ENCODE results near the gene SAMD8.
"Not testable (repeated sequence)": the region's sequence is repeated elsewhere in the genome, so short reads cannot be mapped to it uniquely, and the experiment has no call there.

The SAMD8 gene

GRCh38 chr10:75097666-75098285, 13.7 kb upstream of the SAMD8 start:
- H3K4me3 ChIP-seq (ENCODE audit: low read length) = no peak overlapping the region
- no peak for TF ChIP-seq ZNF274 (IDR thresholded peaks at IDR 0.05; ENCODE audit: low read depth, low read length)

DNA sequence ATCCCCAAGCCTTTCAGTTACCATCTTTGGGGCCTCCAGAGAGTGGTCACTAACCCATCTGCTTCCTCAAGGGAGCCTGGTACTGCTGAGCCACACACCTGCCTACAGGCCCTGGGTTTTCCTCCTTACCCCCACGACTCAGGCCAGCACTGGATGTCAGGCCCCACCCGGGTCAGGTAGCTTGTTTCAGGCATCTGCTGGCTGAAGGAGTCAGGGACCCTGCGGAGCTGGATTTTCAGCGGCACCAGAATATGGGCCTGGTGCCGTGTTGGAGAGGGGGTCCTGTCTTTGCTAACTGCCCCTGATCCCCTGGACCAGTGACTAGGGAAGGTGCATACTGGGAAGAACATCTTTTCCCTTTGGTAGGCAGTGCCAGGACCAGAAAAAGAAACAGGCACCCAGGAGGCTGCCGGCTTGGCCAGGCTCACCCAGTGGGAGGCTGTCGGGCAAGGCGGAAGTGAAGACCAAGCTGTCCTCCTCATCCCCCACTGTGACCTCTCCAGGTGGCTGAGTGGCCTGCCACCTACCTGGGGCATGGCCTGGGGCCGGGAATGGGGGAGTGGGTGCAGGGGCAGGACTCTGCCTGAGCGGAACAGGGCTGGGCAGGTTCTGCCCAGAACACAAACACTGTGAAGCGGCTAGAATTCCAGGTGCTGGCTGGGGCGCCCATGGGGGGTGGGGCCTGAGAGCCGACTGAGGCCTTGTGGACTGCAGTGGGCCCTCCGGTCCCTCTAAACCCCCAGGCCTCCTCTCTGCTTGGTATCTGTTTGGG, 12.4 kb upstream of the SAMD8 start:
- no peak for TF ChIP-seq ZNF274 (IDR thresholded peaks at IDR 0.05; ENCODE audit: low read depth, low read length)
- no peak overlapping the region for H3K4me3 ChIP-seq (ENCODE audit: low read length)

GRCh38 chr10:75099952-75100763, 11.3 kb upstream of the SAMD8 start:
- TF ChIP-seq ZNF274 (IDR thresholded peaks at IDR 0.05; ENCODE audit: low read depth, low read length) = no peak
- no peak overlapping the region for H3K4me3 ChIP-seq (ENCODE audit: low read length)

DNA sequence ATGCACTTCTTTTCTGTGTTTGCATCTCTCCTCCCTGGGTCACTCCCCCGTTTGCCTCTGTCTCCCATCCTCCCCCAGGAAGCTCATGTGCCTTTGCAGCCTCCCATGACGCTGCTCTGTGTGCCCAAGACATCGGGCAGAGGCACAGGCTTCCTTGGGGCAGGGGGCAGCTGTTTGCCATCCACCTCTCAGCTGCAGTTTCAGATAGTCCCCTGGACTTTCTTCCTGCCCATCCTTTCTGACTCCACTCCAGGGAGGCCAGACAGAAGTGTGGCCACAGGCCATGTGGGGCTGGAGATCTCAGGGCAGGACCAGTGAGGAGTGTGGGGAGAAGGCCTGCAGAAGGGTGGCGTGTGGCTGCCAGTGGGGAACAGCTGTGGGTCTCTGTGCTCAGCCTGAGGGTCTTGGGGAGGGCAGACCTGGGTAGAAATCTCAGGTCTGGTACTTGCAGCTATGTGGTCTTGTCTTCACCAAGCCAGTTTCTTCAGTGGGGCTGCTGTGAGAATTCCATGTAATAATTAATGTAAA, 10.6 kb upstream of the SAMD8 start:
- H3K4me3 ChIP-seq (ENCODE audit: low read length) = no peak overlapping the region
- TF ChIP-seq ZNF274 (IDR thresholded peaks at IDR 0.05; ENCODE audit: low read depth, low read length) = no peak

DNA sequence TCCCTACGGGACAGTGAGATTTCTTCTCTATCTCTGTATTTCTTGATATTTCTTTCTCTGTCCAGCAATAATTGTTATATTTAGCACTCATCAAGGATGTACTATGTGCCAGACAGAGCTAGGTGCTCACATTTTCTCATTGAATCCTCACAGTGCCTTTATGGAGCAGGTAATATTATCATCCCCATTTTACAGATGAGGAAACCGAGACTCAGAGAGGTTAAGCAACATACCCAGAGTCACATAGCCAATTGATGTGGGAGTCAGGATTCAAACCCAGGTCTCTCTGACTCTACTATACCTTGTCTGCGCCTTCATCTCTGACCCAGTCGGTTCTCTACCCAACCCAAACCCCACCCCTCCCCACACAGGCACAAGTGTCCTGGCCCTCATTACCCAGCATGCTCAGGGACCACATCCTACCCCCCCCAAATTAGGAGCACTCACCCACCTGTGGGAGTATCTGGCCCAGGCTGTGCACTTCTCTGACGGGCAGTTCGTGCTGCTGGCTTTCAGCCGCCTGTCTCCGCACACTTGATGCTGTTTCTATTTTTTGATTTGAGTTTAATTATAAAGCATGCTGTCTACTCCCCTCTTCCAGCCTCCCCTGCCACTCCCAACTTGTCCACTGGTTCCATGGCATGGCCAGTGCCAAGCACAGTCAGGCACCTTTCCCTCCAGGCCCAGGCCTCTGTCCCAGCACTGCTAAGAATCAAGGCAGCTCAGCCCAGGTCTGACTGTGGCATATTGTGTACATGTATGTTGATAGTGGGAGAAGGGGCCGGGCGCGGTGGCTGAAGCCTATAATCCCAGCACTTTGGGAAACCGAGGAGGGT, 9.8 kb upstream of the SAMD8 start:
- no peak for TF ChIP-seq ZNF274 (IDR thresholded peaks at IDR 0.05; ENCODE audit: low read depth, low read length)
- H3K4me3 ChIP-seq (ENCODE audit: low read length) = no peak overlapping the region

DNA sequence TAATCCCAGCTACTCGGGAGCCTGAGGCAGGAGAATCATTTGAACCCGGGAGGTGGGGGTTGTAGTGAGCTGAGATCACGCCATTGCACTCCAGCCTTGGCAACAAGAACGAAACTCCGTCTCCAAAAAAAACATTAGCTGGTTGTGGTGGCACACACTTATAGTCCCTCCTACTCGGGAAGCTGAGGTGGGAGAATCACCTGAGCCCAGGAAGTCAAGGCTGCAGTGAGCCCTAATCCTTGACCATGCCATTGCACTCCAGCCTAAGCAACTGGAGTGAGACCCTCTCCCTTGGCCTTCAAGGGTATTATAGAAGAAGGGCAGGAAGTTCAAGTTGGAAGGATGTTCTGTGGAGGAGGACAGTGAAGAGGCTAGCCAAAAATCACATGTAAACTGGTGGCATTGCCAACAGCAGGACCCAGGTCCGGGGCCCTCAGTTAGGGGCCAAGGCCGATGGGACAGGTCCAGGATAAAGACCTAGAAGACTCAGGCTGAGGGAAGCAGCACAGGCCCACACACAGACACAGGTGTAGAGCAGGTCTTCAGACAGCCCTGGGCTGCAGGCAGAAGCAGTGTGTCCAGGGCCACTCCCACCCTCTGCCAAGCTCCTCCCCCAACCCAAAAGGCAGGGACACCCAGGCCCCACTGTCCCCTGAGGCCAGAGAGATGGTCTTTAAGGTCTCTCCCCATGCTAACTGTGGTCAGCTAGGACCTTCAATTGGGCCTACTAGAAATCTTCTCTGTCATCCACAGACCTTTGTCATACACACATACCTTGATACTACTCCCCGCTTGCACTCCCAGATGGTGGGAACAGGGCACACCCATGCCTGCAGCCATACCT, 8.4 kb upstream of the SAMD8 start:
- no peak overlapping the region for H3K4me3 ChIP-seq (ENCODE audit: low read length)
- no peak for TF ChIP-seq ZNF274 (IDR thresholded peaks at IDR 0.05; ENCODE audit: low read depth, low read length)

- TF ChIP-seq ZNF274 (IDR thresholded peaks at IDR 0.05; ENCODE audit: low read depth, low read length) = no peak
- H3K4me3 ChIP-seq (ENCODE audit: low read length) = no peak overlapping the region
Measured at GRCh38 chr10:75103881-75104686, 7.4 kb upstream of the SAMD8 start.

DNA sequence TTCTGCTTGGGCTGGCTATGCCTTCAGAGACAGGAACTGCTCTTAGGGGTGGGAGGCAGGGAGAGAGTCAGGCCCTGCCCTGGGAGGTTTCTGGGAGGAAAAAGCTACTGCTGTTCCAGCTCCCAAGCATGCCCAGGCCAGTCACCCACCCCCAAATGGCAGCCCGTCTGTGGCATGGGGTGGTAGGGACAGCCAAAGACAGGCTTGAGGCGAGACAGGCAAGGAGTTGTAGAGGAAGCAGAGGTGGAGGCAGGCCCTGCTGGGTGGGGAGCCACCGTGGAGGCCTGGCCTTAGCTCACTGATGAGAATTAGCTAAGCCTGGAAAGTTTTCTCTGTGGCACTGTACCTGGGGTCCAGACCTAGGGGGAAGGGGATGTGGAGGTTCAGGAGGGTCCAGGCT, 6.6 kb upstream of the SAMD8 start:
- no peak overlapping the region for H3K4me3 ChIP-seq (ENCODE audit: low read length)

DNA sequence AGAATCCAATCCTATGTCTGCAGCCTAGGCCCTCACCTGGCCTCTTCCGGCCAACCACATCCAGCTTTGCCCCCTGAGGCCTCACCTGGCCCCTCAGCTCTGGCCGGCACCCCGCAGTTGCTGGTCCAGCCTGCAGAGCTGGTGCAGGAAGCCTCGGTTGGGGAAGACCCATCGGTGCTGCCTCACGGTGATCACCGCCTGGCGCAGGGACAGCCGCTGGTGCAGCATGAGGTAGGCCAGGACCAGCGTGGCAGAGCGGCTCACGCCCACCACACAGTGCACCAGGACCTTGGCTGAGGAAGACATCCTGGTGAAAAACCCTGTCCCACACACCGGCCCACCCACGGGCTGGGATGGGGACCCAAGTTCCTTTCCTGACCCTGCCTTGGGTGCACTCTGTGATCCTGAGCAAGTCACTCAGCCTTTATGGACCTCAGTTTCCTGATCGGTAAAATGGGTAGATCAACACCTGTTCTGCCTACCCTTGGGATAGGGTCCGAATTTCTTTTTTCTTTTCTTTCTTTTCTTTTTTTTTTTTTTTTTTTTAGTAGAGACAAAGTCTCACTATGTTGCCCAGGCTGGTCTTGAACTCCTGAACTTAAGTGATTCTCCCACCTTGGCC, 5.8 kb upstream of the SAMD8 start:
- TF ChIP-seq ZNF274 (IDR thresholded peaks at IDR 0.05; ENCODE audit: low read depth, low read length) = no peak

More for the DNA sequence above, 6.6 kb upstream of the SAMD8 start:
- no peak for TF ChIP-seq ZNF274 (IDR thresholded peaks at IDR 0.05; ENCODE audit: low read depth, low read length)

DNA sequence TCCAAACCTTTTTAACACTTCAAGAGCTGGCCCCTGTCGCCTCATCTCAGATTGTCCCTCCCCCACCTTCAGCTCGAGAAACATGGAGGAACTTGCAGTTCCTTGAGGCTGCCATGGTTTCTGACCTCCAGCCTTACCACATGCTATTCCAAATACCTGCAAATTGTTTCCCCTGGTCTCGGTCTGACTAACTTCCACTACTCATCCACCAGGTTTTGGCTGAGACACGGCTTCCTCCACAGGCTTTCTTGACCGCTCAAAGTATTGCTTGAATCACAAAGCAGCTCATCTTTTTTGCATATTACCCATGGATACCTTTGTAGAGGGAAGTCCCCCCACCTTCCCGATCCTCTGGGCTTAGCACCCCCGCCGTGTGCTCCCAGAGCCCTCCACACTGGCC, 5.2 kb upstream of the SAMD8 start:
- H3K4me3 ChIP-seq (ENCODE audit: low read length) = no peak overlapping the region
- no peak for TF ChIP-seq ZNF274 (IDR thresholded peaks at IDR 0.05; ENCODE audit: low read depth, low read length)

More for the DNA sequence above, 5.8 kb upstream of the SAMD8 start:
- H3K4me3 ChIP-seq (ENCODE audit: low read length) = no peak overlapping the region

- H3K4me3 ChIP-seq (ENCODE audit: low read length) = not testable (repeated sequence)
Measured at GRCh38 chr10:75106891-75107290, 4.6 kb upstream of the SAMD8 start.
